Measurements from ENCODE around the gene RBMS3.
A peak's percentile ranks its signal among the peaks of the same experiment; 100 is the strongest.

Gene RBMS3

GRCh38 chr3:29764041-29764440 lies 483.2 kb downstream of the RBMS3 start:
- no peak for DNase-seq (ENCODE audit: extremely low read depth, low read depth)
- TF ChIP-seq CTCF (IDR thresholded peaks at IDR 0.05; ENCODE audit: low read depth, low read length, missing control alignments), result no peak
- no peak overlapping the region for H3K4me3 ChIP-seq (replicated peaks; ENCODE audit: low read depth, low read length)

- no peak overlapping the region for H3K4me3 ChIP-seq (replicated peaks; ENCODE audit: low read depth, low read length)
- DNase-seq (ENCODE audit: extremely low read depth, low read depth), result peak; percentile 79
- peak; percentile 48 for TF ChIP-seq CTCF (IDR thresholded peaks at IDR 0.05; ENCODE audit: low read depth, low read length, missing control alignments)
Measured at GRCh38 chr3:29764603-29765254, 483.9 kb downstream of the RBMS3 start.

- H3K4me3 ChIP-seq (replicated peaks; ENCODE audit: low read depth, low read length), result no peak overlapping the region
- no peak for TF ChIP-seq CTCF (IDR thresholded peaks at IDR 0.05; ENCODE audit: low read depth, low read length, missing control alignments)
- no peak for DNase-seq (ENCODE audit: extremely low read depth, low read depth)
Measured at GRCh38 chr3:29771602-29772001, 490.7 kb downstream of the RBMS3 start.

GRCh38 chr3:29772436-29772835 lies 491.6 kb downstream of the RBMS3 start:
- DNase-seq (ENCODE audit: extremely low read depth, low read depth), result no peak
- no peak overlapping the region for H3K4me3 ChIP-seq (replicated peaks; ENCODE audit: low read depth, low read length)
- TF ChIP-seq CTCF (IDR thresholded peaks at IDR 0.05; ENCODE audit: low read depth, low read length, missing control alignments), result no peak

GRCh38 chr3:29773481-29773880 lies 492.6 kb downstream of the RBMS3 start:
- TF ChIP-seq CTCF (IDR thresholded peaks at IDR 0.05; ENCODE audit: low read depth, low read length, missing control alignments), result no peak
- H3K4me3 ChIP-seq (replicated peaks; ENCODE audit: low read depth, low read length), result no peak overlapping the region
- DNase-seq (ENCODE audit: extremely low read depth, low read depth), result no peak

- no peak for DNase-seq (ENCODE audit: extremely low read depth, low read depth)
- TF ChIP-seq CTCF (IDR thresholded peaks at IDR 0.05; ENCODE audit: low read depth, low read length, missing control alignments), result no peak
Measured at GRCh38 chr3:29775340-29775739, 494.5 kb downstream of the RBMS3 start.

GRCh38 chr3:29777869-29778268 lies 497.0 kb downstream of the RBMS3 start:
- H3K4me3 ChIP-seq (replicated peaks; ENCODE audit: low read depth, low read length), result no peak overlapping the region
- no peak for DNase-seq (ENCODE audit: extremely low read depth, low read depth)
- TF ChIP-seq CTCF (IDR thresholded peaks at IDR 0.05; ENCODE audit: low read depth, low read length, missing control alignments), result no peak

More at GRCh38 chr3:29775340-29775739, 494.5 kb downstream of the RBMS3 start:
- no peak overlapping the region for H3K4me3 ChIP-seq (replicated peaks; ENCODE audit: low read depth, low read length)

Data from HFF-Myc (cell line).